ENCODE results near the gene APBA2. TPM values are rescaled to one million over a fixed set of nuclear protein-coding genes. Genes with fewer than 3 reads are reported as not detected.

APBA2 gene
- total RNA-seq, 1 donor from 2014 or later = 19.6 TPM

GRCh38 chr15:28879551-28879950 lies 6.2 kb upstream of the APBA2 start:
- TF ChIP-seq POLR2A (IDR thresholded peaks at IDR 0.05) (no peak), POLR2AphosphoS5 (IDR thresholded peaks at IDR 0.05; ENCODE audit: insufficient read depth in 1 of 2, low read depth in 1 of 2) (no peak), CTCF (IDR thresholded peaks at IDR 0.05) (no peak)
- Histone ChIP-seq H3K27ac (no peak overlapping the region), H3K4me3 (no peak overlapping the region), H3K9me3 (no peaks in the 10 kb centered on the region), H3K27me3 (no peaks in the 10 kb centered on the region), H3K4me1 (no peaks in the 10 kb centered on the region), H3K36me3 (no peaks in the 10 kb centered on the region)
- no peak for DNase-seq (ENCODE audit: extremely low spot score in 2 of 2)
- intact Hi-C loops (cut with DNase I) = no loop called here

GRCh38 chr15:28880680-28881079 lies 5.1 kb upstream of the APBA2 start:
- no peaks in the 10 kb centered on the region for H3K36me3 ChIP-seq
- intact Hi-C loops (cut with DNase I) = no loop called here
- TF ChIP-seq CTCF (IDR thresholded peaks at IDR 0.05) = no peak
- no peak for TF ChIP-seq POLR2A (IDR thresholded peaks at IDR 0.05)
- TF ChIP-seq POLR2AphosphoS5 (IDR thresholded peaks at IDR 0.05; ENCODE audit: insufficient read depth in 1 of 2, low read depth in 1 of 2) = no peak
- H3K4me3 ChIP-seq = no peak overlapping the region
- no peaks in the 10 kb centered on the region for H3K9me3 ChIP-seq
- no peak for DNase-seq (ENCODE audit: extremely low spot score in 2 of 2)
- H3K4me1 ChIP-seq = peaks cover 6% of the 10 kb centered on the region
- no peak overlapping the region for H3K27ac ChIP-seq
- H3K27me3 ChIP-seq = no peaks in the 10 kb centered on the region

- DNase-seq (ENCODE audit: extremely low spot score in 2 of 2) = no peak
- peaks cover 6% of the 10 kb centered on the region for H3K4me1 ChIP-seq
- no peaks in the 10 kb centered on the region for H3K36me3 ChIP-seq
- H3K27me3 ChIP-seq = no peaks in the 10 kb centered on the region
- no peak for TF ChIP-seq CTCF (IDR thresholded peaks at IDR 0.05)
- no peak for TF ChIP-seq POLR2AphosphoS5 (IDR thresholded peaks at IDR 0.05; ENCODE audit: insufficient read depth in 1 of 2, low read depth in 1 of 2)
- TF ChIP-seq POLR2A (IDR thresholded peaks at IDR 0.05) = no peak
- H3K9me3 ChIP-seq = no peaks in the 10 kb centered on the region
- no peak overlapping the region for H3K27ac ChIP-seq
- intact Hi-C loops (cut with DNase I) = no loop called here
- H3K4me3 ChIP-seq = no peak overlapping the region
Observed at GRCh38 chr15:28881170-28881569, 4.6 kb upstream of the APBA2 start.

- DNase-seq (ENCODE audit: extremely low spot score in 2 of 2) = no peak
- H3K36me3 ChIP-seq = no peaks in the 10 kb centered on the region
- H3K4me1 ChIP-seq = peaks cover 8% of the 10 kb centered on the region
- no peak for TF ChIP-seq POLR2A (IDR thresholded peaks at IDR 0.05)
- no peak for TF ChIP-seq POLR2AphosphoS5 (IDR thresholded peaks at IDR 0.05; ENCODE audit: insufficient read depth in 1 of 2, low read depth in 1 of 2)
- TF ChIP-seq CTCF (IDR thresholded peaks at IDR 0.05) = no peak
- H3K27ac ChIP-seq = no peak overlapping the region
- intact Hi-C loops (cut with DNase I) = no loop called here
- H3K27me3 ChIP-seq = no peaks in the 10 kb centered on the region
- no peak overlapping the region for H3K4me3 ChIP-seq
- no peaks in the 10 kb centered on the region for H3K9me3 ChIP-seq
Observed at GRCh38 chr15:28881600-28881999, 4.2 kb upstream of the APBA2 start.

- DNase-seq (ENCODE audit: extremely low spot score in 2 of 2) = no peak
- Histone ChIP-seq H3K27ac (no peak overlapping the region), H3K9me3 (no peaks in the 10 kb centered on the region), H3K36me3 (no peaks in the 10 kb centered on the region), H3K4me1 (peaks cover 12% of the 10 kb centered on the region), H3K4me3 (no peak overlapping the region), H3K27me3 (no peaks in the 10 kb centered on the region)
- TF ChIP-seq POLR2A (IDR thresholded peaks at IDR 0.05) = no peak
- no peak for TF ChIP-seq CTCF (IDR thresholded peaks at IDR 0.05)
- TF ChIP-seq POLR2AphosphoS5 (IDR thresholded peaks at IDR 0.05; ENCODE audit: insufficient read depth in 1 of 2, low read depth in 1 of 2) = no peak
- intact Hi-C loops (cut with DNase I) = no loop called here
Observed at GRCh38 chr15:28884151-28884940, 1.4 kb upstream of the APBA2 start.
